PC-9 (cell line): Measurements from ENCODE around the gene BCKDHB. TPM values are rescaled to one million over a fixed set of nuclear protein-coding genes. Genes with fewer than 3 reads are reported as not detected.

Source experiments
- BruUV-seq: library from RNA; stranded (reverse); fragments of 400-500 nt; replicated peaks from 2 replicates; lab custom pipeline; 2021; lab: Mats Ljungman, UMichigan
- CTCF ChIA-PET: fragments of 300-600 bp; sonication (Branson Sonifier 250); formaldehyde crosslinking; loops from one replicate; lab custom pipeline; 2022; ENCODE audit warnings: antibody characterized with exemption; lab: Charles Lee
- POLR2A ChIA-PET: fragments of 300-600 bp; sonication (Branson Sonifier 250); formaldehyde crosslinking; loops from one replicate; lab custom pipeline; 2022; ENCODE audit warnings: antibody characterized with exemption; ENCODE audit not compliant: unreplicated experiment; lab: Charles Lee
- DNase-seq, 2 experiments: peaks; one replicate each; pipeline versions ENCODE4 v3.0.0 to v3.0.0-alpha.2; 2015 to 2022; ENCODE audit warnings: mixed read lengths in 1 of 2
- H2AFZ ChIP-seq: fragments of 200-600 bp; sonication (generic); 2 replicates; pipeline ENCODE4 v1.8.1; 2017; ENCODE audit warnings: antibody characterized with exemption
- H3F3A ChIP-seq: fragments of 200-600 bp; sonication (generic); 2 replicates; pipeline ENCODE4 v1.8.1; 2017; ENCODE audit warnings: antibody characterized with exemption, mild to moderate bottlenecking, low read depth; ENCODE audit not compliant: insufficient read depth
- H3K27ac ChIP-seq: fragments of 200-600 bp; sonication (generic); 2 replicates; pipeline ENCODE4 v1.6.1; 2016; ENCODE audit warnings: mixed run types
- H3K27me3 ChIP-seq: fragments of 200-600 bp; sonication (generic); 2 replicates; pipeline ENCODE4 v1.6.1; 2016; ENCODE audit warnings: low read depth, mixed run types; ENCODE audit not compliant: insufficient read depth
- H3K36me3 ChIP-seq: fragments of 200-600 bp; sonication (generic); 2 replicates; pipeline ENCODE4 v1.6.1; 2016; ENCODE audit warnings: low read depth, mixed run types
- H3K4me1 ChIP-seq: fragments of 200-600 bp; sonication (generic); replicated peaks from 2 replicates; pipeline ENCODE4 v1.6.1; 2016; ENCODE audit warnings: mixed run types; ENCODE audit not compliant: insufficient read depth
- H3K4me2 ChIP-seq: fragments of 200-600 bp; sonication (generic); 2 replicates; pipeline ENCODE4 v1.6.1; 2017; ENCODE audit warnings: mixed run types
- H3K4me3 ChIP-seq: fragments of 200-600 bp; sonication (generic); 2 replicates; pipeline ENCODE4 v1.6.1; 2016; ENCODE audit warnings: mixed run types
- H3K79me2 ChIP-seq: fragments of 200-600 bp; sonication (generic); 2 replicates; pipeline ENCODE4 v1.6.1; 2017; ENCODE audit warnings: low read depth, mixed run types
- H3K9me2 ChIP-seq: fragments of 200-600 bp; sonication (generic); 2 replicates; pipeline ENCODE4 v1.8.1; 2017; ENCODE audit warnings: mild to moderate bottlenecking; ENCODE audit not compliant: insufficient read depth
- H3K9me3 ChIP-seq: fragments of 200-600 bp; sonication (generic); 2 replicates; pipeline ENCODE4 v1.8.1; 2016; ENCODE audit warnings: low read depth; ENCODE audit not compliant: insufficient read depth
- H4K20me1 ChIP-seq: fragments of 200-600 bp; sonication (generic); 2 replicates; pipeline ENCODE4 v1.8.1; 2017; ENCODE audit not compliant: insufficient read depth
- CTCF ChIP-seq: fragments of 200-600 bp; sonication (generic); conservative IDR thresholded peaks from 2 replicates; pipeline ENCODE4 v1.6.1; 2017; ENCODE audit warnings: mixed run types, antibody characterized with exemption, mild to moderate bottlenecking, moderate library complexity
- EZH2 ChIP-seq: fragments of 200-600 bp; sonication (generic); IDR thresholded peaks from 2 replicates; pipeline ENCODE4 v1.8.0; 2017; ENCODE audit warnings: antibody characterized with exemption, low read depth
- intact Hi-C: fragments of 100-400 bp; cut with micrococcal nuclease; formaldehyde crosslinking; loops from one replicate; pipeline ENCODE4 v1.10.0; 2022; ENCODE audit not compliant: unreplicated experiment
- total RNA-seq: library from RNA; stranded (reverse); gene quantifications from 2 replicates; pipeline ENCODE4 v1.2.3, GENCODE V29; 2021

The BCKDHB gene
- total RNA-seq, 1 experiment from 2014 or later: 29.7 TPM

GRCh38 chr6:80366714-80367113, 260.2 kb downstream of the BCKDHB start:
- POLR2A ChIA-PET: no interaction called here

GRCh38 chr6:80376411-80376810, 269.9 kb downstream of the BCKDHB start:
- Histone ChIP-seq H3K36me3 (no peaks in the 10 kb centered on the region), H3K9me3 (no peaks in the 10 kb centered on the region), H2AFZ (no peak overlapping the region), H4K20me1 (no peaks in the 10 kb centered on the region), H3K27me3 (no peaks in the 10 kb centered on the region), H3K4me2 (no peak overlapping the region), H3K27ac (no peak overlapping the region), H3K9me2 (no peaks in the 10 kb centered on the region), H3K4me1 (no peaks in the 10 kb centered on the region), H3K4me3 (no peak overlapping the region), H3K79me2 (no peaks in the 10 kb centered on the region), H3F3A (no peaks in the 10 kb centered on the region)
- TF ChIP-seq EZH2 (no peak), CTCF (no peak)
- ChIA-PET CTCF (no interaction called here), POLR2A (no interaction called here)
- BruUV-seq: no TSS peak
- DNase-seq: no peak
- intact Hi-C loops: no loop called here

More at GRCh38 chr6:80366714-80367113, 260.2 kb downstream of the BCKDHB start:
- no peak for DNase-seq
- no peaks in the 10 kb centered on the region for H3K36me3 ChIP-seq
- no peaks in the 10 kb centered on the region for H4K20me1 ChIP-seq
- H3F3A ChIP-seq: no peaks in the 10 kb centered on the region
- H3K4me3 ChIP-seq: no peak overlapping the region
- no peak overlapping the region for H2AFZ ChIP-seq
- CTCF ChIA-PET: no interaction called here
- TF ChIP-seq CTCF (no peak), EZH2 (no peak)
- H3K27me3 ChIP-seq: no peaks in the 10 kb centered on the region
- H3K4me2 ChIP-seq: no peak overlapping the region
- H3K79me2 ChIP-seq: no peaks in the 10 kb centered on the region
- no peaks in the 10 kb centered on the region for H3K9me3 ChIP-seq
- H3K27ac ChIP-seq: no peak overlapping the region
- no TSS peak for BruUV-seq
- H3K9me2 ChIP-seq: no peaks in the 10 kb centered on the region
- intact Hi-C loops: loop anchor here (10.0 kb wide), 1 partner anchor 88 kb away; no protein-coding TSS in a partner anchor
- H3K4me1 ChIP-seq: no peaks in the 10 kb centered on the region

- H3K9me3 ChIP-seq: no peaks in the 10 kb centered on the region
- H2AFZ ChIP-seq: no peak overlapping the region
- H3K79me2 ChIP-seq: no peaks in the 10 kb centered on the region
- POLR2A ChIA-PET: no interaction called here
- intact Hi-C loops: no loop called here
- no peaks in the 10 kb centered on the region for H3K4me1 ChIP-seq
- H3K27ac ChIP-seq: no peak overlapping the region
- TF ChIP-seq EZH2 (no peak), CTCF (no peak)
- no TSS peak for BruUV-seq
- no peak overlapping the region for H3K4me3 ChIP-seq
- H3K36me3 ChIP-seq: no peaks in the 10 kb centered on the region
- no peaks in the 10 kb centered on the region for H3K27me3 ChIP-seq
- H3K9me2 ChIP-seq: no peaks in the 10 kb centered on the region
- no peaks in the 10 kb centered on the region for H3F3A ChIP-seq
- CTCF ChIA-PET: no interaction called here
- H3K4me2 ChIP-seq: no peak overlapping the region
- no peaks in the 10 kb centered on the region for H4K20me1 ChIP-seq
- no peak for DNase-seq
Measured at GRCh38 chr6:80380566-80380965, 274.1 kb downstream of the BCKDHB start.
